SK-N-SH treated with all-trans-retinoic acid at 6 μM for 48 hours (cell line): ENCODE data around the gene RAPGEF4.

ENCODE experiments used
- ARNTL ChIP-seq: fragments of 450-650 bp; formaldehyde crosslinking; IDR thresholded peaks from 2 replicates; pipeline ENCODE4 v1.5.0; 2020; ENCODE audit warnings: low read depth, mild to moderate bottlenecking, moderate library complexity, borderline replicate concordance
- CREB5 ChIP-seq: fragments of 250-450 bp; sonication (Bioruptor Pico); IDR thresholded peaks from 2 replicates; pipeline ENCODE4 v1.5.1; 2020; ENCODE audit warnings: low read depth, mild to moderate bottlenecking, moderate library complexity
- CSRNP3 ChIP-seq: fragments of 250-450 bp; sonication (Bioruptor Pico); IDR thresholded peaks from 2 replicates; pipeline ENCODE4 v1.5.1; 2021; ENCODE audit warnings: mild to moderate bottlenecking, moderate library complexity
- GLIS3 ChIP-seq: fragments of 250-450 bp; sonication (Bioruptor Pico); IDR thresholded peaks from 2 replicates; pipeline ENCODE4 v1.5.0; 2020; ENCODE audit warnings: mild to moderate bottlenecking, moderate library complexity
- OSR1 ChIP-seq: fragments of 250-450 bp; sonication (Bioruptor Pico); IDR thresholded peaks from 2 replicates; pipeline ENCODE4 v1.8.0; 2022; ENCODE audit warnings: moderate library complexity, mild to moderate bottlenecking, inconsistent platforms
- PATZ1 ChIP-seq: fragments of 250-450 bp; sonication (Bioruptor Pico); IDR thresholded peaks from 2 replicates; pipeline ENCODE4 v1.8.0; 2020; ENCODE audit warnings: mild to moderate bottlenecking, moderate library complexity, borderline replicate concordance
- RARB ChIP-seq: fragments of 250-450 bp; sonication (Bioruptor Pico); IDR thresholded peaks from 2 replicates; pipeline ENCODE4 v1.8.0; 2021; ENCODE audit warnings: mild to moderate bottlenecking, moderate library complexity
- TCF4 ChIP-seq: fragments of 250-450 bp; sonication (Bioruptor Pico); IDR thresholded peaks from 2 replicates; pipeline ENCODE4 v1.8.0; 2021; ENCODE audit warnings: mild to moderate bottlenecking, moderate library complexity, borderline replicate concordance
- ZC3H10 ChIP-seq: fragments of 250-450 bp; sonication (Bioruptor Pico); IDR thresholded peaks from 2 replicates; pipeline ENCODE4 v1.5.1; 2021; ENCODE audit warnings: mild to moderate bottlenecking, moderate library complexity
- ZFP3 ChIP-seq: fragments of 250-450 bp; sonication (Bioruptor Pico); IDR thresholded peaks from 2 replicates; pipeline ENCODE4 v1.5.0; 2020; ENCODE audit warnings: mild to moderate bottlenecking, moderate library complexity
- ZFP30 ChIP-seq: fragments of 450-650 bp; formaldehyde crosslinking; IDR thresholded peaks from 2 replicates; pipeline ENCODE4 v1.5.0; 2022; ENCODE audit warnings: mild to moderate bottlenecking, moderate library complexity
- ZNF8 ChIP-seq: fragments of 450-650 bp; formaldehyde crosslinking; IDR thresholded peaks from 2 replicates; pipeline ENCODE4 v1.5.0; 2020; ENCODE audit warnings: mild to moderate bottlenecking, moderate library complexity

- TF ChIP-seq PATZ1 (no peak), ARNTL (CRISPR knock-in tag) (no peak), ZC3H10 (CRISPR knock-in tag) (no peak), OSR1 (CRISPR knock-in tag) (no peak), ZNF8 (no peak), RARB (CRISPR knock-in tag) (no peak), GLIS3 (no peak), ZFP30 (CRISPR knock-in tag) (no peak), CSRNP3 (CRISPR knock-in tag) (no peak), ZFP3 (CRISPR knock-in tag) (no peak), CREB5 (CRISPR knock-in tag) (no peak), TCF4 (CRISPR knock-in tag) (no peak)
Measured at GRCh38 chr2:172996387-172996961, 260.8 kb downstream of the RAPGEF4 start.
